GM10266 (cell line): ENCODE data around the gene SFN.

ENCODE experiments used
- DNase-seq: peaks from one replicate; pipeline ENCODE4 v3.0.0; 2012; ENCODE audit errors: extremely low spot score
- TF ChIP-seq, protein P1 (sequence below): IDR thresholded peaks from 2 replicates; pipeline ENCODE4 v1.5.1; 2012; ENCODE audit warnings: mild to moderate bottlenecking, low read depth; ENCODE audit not compliant: control insufficient read depth, insufficient read depth; ENCODE audit errors: missing control alignments

Gene SFN

GRCh38 chr1:26909951-26910342, 47.0 kb downstream of the SFN start:
- DNase-seq = no peak
- TF ChIP-seq, protein P1, sequence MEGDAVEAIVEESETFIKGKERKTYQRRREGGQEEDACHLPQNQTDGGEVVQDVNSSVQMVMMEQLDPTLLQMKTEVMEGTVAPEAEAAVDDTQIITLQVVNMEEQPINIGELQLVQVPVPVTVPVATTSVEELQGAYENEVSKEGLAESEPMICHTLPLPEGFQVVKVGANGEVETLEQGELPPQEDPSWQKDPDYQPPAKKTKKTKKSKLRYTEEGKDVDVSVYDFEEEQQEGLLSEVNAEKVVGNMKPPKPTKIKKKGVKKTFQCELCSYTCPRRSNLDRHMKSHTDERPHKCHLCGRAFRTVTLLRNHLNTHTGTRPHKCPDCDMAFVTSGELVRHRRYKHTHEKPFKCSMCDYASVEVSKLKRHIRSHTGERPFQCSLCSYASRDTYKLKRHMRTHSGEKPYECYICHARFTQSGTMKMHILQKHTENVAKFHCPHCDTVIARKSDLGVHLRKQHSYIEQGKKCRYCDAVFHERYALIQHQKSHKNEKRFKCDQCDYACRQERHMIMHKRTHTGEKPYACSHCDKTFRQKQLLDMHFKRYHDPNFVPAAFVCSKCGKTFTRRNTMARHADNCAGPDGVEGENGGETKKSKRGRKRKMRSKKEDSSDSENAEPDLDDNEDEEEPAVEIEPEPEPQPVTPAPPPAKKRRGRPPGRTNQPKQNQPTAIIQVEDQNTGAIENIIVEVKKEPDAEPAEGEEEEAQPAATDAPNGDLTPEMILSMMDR = no peak

- no peak for DNase-seq
- TF ChIP-seq, protein P1 = no peak
These were observed 47.6 kb downstream of the SFN start for GRCh38 chr1:26910343-26911160.

- no peak for DNase-seq
- TF ChIP-seq, protein P1 = no peak
These were observed 48.6 kb downstream of the SFN start for GRCh38 chr1:26911399-26912146.

GRCh38 chr1:26912147-26912490, 49.2 kb downstream of the SFN start:
- no peak for DNase-seq
- TF ChIP-seq, protein P1 = no peak

GRCh38 chr1:26913389-26913753, 50.4 kb downstream of the SFN start:
- TF ChIP-seq, protein P1 = no peak
- DNase-seq = no peak
